Activated CD4-positive, alpha-beta T cell treated with anti-CD3 and anti-CD28 coated beads, Interleukin-2, amount 50 U/mL, for 4 hours (primary cell): Measurements from ENCODE around the gene C14orf132.

Source experiments
- DNase-seq, 2 experiments: peaks; one replicate each; pipeline ENCODE4 v3.0.0-alpha.2; 2020

Gene C14orf132

GRCh38 chr14:96084796-96085195 is 45.6 kb downstream of the C14orf132 start:
- no peak for DNase-seq

- no peak for DNase-seq
Measured at GRCh38 chr14:96085369-96085768, 46.2 kb downstream of the C14orf132 start.

- DNase-seq: no peak
Measured at GRCh38 chr14:96086032-96086431, 46.9 kb downstream of the C14orf132 start.

- DNase-seq: no peak
Measured at GRCh38 chr14:96086574-96087077, 47.5 kb downstream of the C14orf132 start.

- no peak for DNase-seq
Measured at GRCh38 chr14:96088074-96088473, 48.9 kb downstream of the C14orf132 start.

- DNase-seq: no peak
Measured at GRCh38 chr14:96088481-96088880, 49.3 kb downstream of the C14orf132 start.

- DNase-seq: no peak
Measured at GRCh38 chr14:96088911-96089310, 49.7 kb downstream of the C14orf132 start.

- DNase-seq: no peak
Measured at GRCh38 chr14:96089401-96089800, 50.2 kb downstream of the C14orf132 start.

- no peak for DNase-seq
Measured at GRCh38 chr14:96090441-96091148, 51.4 kb downstream of the C14orf132 start.

- DNase-seq: no peak
Measured at GRCh38 chr14:96091149-96091693, 52.1 kb downstream of the C14orf132 start.

- DNase-seq: no peak
Measured at GRCh38 chr14:96091941-96092411, 52.8 kb downstream of the C14orf132 start.

GRCh38 chr14:96092936-96093335 is 53.8 kb downstream of the C14orf132 start:
- no peak for DNase-seq

GRCh38 chr14:96094211-96094610 is 55.0 kb downstream of the C14orf132 start:
- DNase-seq: no peak

- DNase-seq: no peak
Measured at GRCh38 chr14:96094656-96095055, 55.5 kb downstream of the C14orf132 start.

- DNase-seq: no peak
Measured at GRCh38 chr14:96095058-96095457, 55.9 kb downstream of the C14orf132 start.

GRCh38 chr14:96095581-96096476 is 56.7 kb downstream of the C14orf132 start:
- no peak for DNase-seq

GRCh38 chr14:96096639-96097610 is 57.8 kb downstream of the C14orf132 start:
- no peak for DNase-seq

GRCh38 chr14:96097752-96098151 is 58.6 kb downstream of the C14orf132 start:
- DNase-seq: no peak

GRCh38 chr14:96098309-96098998 is 59.3 kb downstream of the C14orf132 start:
- no peak for DNase-seq

GRCh38 chr14:96098999-96099335 is 59.8 kb downstream of the C14orf132 start:
- DNase-seq: no peak
